Right atrium auricular region (tissue), 2 donors: ENCODE results near the gene ITGB3. TPM values are rescaled to one million over a fixed set of nuclear protein-coding genes. Genes with fewer than 3 reads are reported as not detected.

ENCODE experiments used
- DNase-seq: peaks from one replicate; pipeline ENCODE4 v3.0.0-alpha.2; 2019; ENCODE audit warnings: low spot score
- H3K27ac ChIP-seq, 2 donors: fragments of 200-600 bp; sonication (generic); 1 replicate in 1 of 2; 2 replicates in 1 of 2; pipeline ENCODE4 v1.5.1; 2016 to 2019
- H3K27me3 ChIP-seq, 2 donors: fragments of 200-600 bp; sonication (generic); one replicate each; pipeline versions ENCODE4 v1.5.1 to v1.6.0; 2017 to 2019
- H3K36me3 ChIP-seq: fragments of 200-600 bp; sonication (generic); one replicate; pipeline ENCODE4 v1.5.1; 2016
- H3K4me1 ChIP-seq, 2 donors: fragments of 200-600 bp; sonication (generic); one replicate each; pipeline versions ENCODE4 v1.5.1 to v1.6.0; 2017 to 2019
- H3K4me3 ChIP-seq, 2 donors: fragments of 200-600 bp; sonication (generic); 1 replicate in 1 of 2; 2 replicates in 1 of 2; pipeline ENCODE4 v1.5.1; 2017 to 2019; ENCODE audit warnings: mild to moderate bottlenecking in 1 of 2, moderate library complexity in 1 of 2
- H3K9me3 ChIP-seq, 2 donors: fragments of 200-600 bp; sonication (generic); one replicate each; pipeline ENCODE4 v1.5.1; 2019
- total RNA-seq, 2 donors: library from RNA; depleted of rRNA; stranded (reverse); fragments of >200 nt; gene quantifications; one replicate each; pipeline ENCODE4 v1.1.0, GENCODE V29; 2016
- TF ChIP-seq, protein P1 (sequence below), 2 donors: fragments of 200-600 bp; sonication (generic); IDR thresholded peaks; one replicate each; pipeline ENCODE4 v1.5.1; 2019; ENCODE audit warnings: antibody characterized with exemption in 2 of 2

ITGB3 gene
- total RNA-seq, 2 donors from 2014 or later = 3.0 to 13.6 TPM

DNA sequence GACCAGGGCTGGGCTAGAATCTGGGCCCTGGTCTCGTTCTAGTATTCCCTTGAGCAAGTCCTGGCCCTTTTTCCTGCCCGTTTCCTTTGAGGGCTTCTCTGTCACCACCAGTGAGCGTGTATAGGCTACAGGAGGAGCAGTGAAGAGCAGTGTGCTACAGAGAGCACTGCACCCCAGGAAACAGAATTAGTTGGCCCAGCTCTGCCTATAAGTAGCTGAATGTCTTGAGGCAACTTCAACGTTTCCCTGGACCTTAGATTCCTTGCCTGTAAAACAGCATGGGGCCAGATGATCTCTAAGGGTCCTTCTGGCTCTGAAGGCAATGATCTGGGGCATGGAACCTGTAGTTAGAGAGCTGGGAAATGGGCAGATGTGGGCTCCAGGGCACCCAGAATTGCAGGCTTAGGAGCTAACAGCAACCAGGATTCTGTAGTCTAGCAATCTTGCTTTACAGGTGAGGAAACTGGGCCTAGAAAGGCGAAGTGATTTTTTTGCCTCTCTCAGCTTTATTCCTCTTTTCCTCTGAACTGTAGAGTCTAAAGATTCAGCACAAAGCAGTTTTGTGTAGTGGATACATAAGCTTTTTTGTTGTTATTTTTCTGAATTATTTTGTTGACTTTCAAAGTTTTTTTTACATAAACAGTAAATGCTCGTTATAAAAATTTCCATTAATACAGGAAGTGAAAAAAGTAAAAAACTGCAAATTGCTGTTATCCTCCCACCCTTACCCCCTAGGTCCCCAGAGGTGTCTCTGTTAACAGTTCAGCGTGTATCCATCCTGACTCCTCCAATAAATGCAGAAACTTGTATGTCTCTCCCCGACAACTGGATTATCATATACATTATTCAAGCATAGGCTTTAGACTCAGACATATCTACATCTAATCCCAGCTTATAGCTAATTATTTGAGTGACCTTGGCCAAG lies 46.2 kb upstream of the ITGB3 start:
- H3K4me1 ChIP-seq = peaks cover 0 to 42% of the 10 kb centered on the region in 2 donors

GRCh38 chr17:47208744-47209488 lies 44.7 kb upstream of the ITGB3 start, which contains the start of gene MYL4:
Gene MYL4, plus strand, starts transcription at chr17:47209348. Its CDS starts 75 bp downstream, at chr17:47209423.
- TF ChIP-seq, protein P1, sequence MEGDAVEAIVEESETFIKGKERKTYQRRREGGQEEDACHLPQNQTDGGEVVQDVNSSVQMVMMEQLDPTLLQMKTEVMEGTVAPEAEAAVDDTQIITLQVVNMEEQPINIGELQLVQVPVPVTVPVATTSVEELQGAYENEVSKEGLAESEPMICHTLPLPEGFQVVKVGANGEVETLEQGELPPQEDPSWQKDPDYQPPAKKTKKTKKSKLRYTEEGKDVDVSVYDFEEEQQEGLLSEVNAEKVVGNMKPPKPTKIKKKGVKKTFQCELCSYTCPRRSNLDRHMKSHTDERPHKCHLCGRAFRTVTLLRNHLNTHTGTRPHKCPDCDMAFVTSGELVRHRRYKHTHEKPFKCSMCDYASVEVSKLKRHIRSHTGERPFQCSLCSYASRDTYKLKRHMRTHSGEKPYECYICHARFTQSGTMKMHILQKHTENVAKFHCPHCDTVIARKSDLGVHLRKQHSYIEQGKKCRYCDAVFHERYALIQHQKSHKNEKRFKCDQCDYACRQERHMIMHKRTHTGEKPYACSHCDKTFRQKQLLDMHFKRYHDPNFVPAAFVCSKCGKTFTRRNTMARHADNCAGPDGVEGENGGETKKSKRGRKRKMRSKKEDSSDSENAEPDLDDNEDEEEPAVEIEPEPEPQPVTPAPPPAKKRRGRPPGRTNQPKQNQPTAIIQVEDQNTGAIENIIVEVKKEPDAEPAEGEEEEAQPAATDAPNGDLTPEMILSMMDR (IDR thresholded peaks at IDR 0.05) = no peak
- Histone ChIP-seq H3K4me3 (peak within 1 kb of the TSS; percentile 52 to 67), H3K9me3 (no peaks in the 10 kb centered on the region), H3K36me3 (peaks cover 45% of the 10 kb centered on the region), H3K27me3 (no peaks in the 10 kb centered on the region), H3K4me1 (peaks cover 0 to 37% of the 10 kb centered on the region in 2 donors), H3K27ac (peak within 1 kb of the TSS; percentile 79 to 95)
- no peak for DNase-seq

More for the DNA sequence above, 46.2 kb upstream of the ITGB3 start:
- no peak overlapping the region for H3K4me3 ChIP-seq
- peaks cover 30% of the 10 kb centered on the region for H3K36me3 ChIP-seq
- H3K27me3 ChIP-seq = no peaks in the 10 kb centered on the region
- no peaks in the 10 kb centered on the region for H3K9me3 ChIP-seq
- TF ChIP-seq, protein P1 (IDR thresholded peaks at IDR 0.05) = no peak
- no peak for DNase-seq
- peak overlapping the region; percentile 84 to 95 for H3K27ac ChIP-seq

GRCh38 chr17:47209499-47209898 lies 44.1 kb upstream of the ITGB3 start:
- peak overlapping the region; percentile 52 to 67 for H3K4me3 ChIP-seq
- H3K9me3 ChIP-seq = no peaks in the 10 kb centered on the region
- H3K27ac ChIP-seq = peak overlapping the region; percentile 79 to 95
- H3K27me3 ChIP-seq = no peaks in the 10 kb centered on the region
- TF ChIP-seq, protein P1 (IDR thresholded peaks at IDR 0.05) = no peak
- peaks cover 50% of the 10 kb centered on the region for H3K36me3 ChIP-seq
- H3K4me1 ChIP-seq = peaks cover 0 to 31% of the 10 kb centered on the region in 2 donors
- no peak for DNase-seq

GRCh38 chr17:47210105-47210504 lies 43.5 kb upstream of the ITGB3 start:
- Histone ChIP-seq H3K36me3 (peaks cover 54% of the 10 kb centered on the region), H3K27ac (peak overlapping the region; percentile 79 to 95), H3K4me3 (peak overlapping the region; percentile 52 to 67), H3K9me3 (no peaks in the 10 kb centered on the region), H3K27me3 (no peaks in the 10 kb centered on the region), H3K4me1 (peaks cover 0 to 25% of the 10 kb centered on the region in 2 donors)
- TF ChIP-seq, protein P1 (IDR thresholded peaks at IDR 0.05) = no peak
- DNase-seq = no peak

- peaks cover 0 to 18% of the 10 kb centered on the region in 2 donors for H3K4me1 ChIP-seq
- no peaks in the 10 kb centered on the region for H3K27me3 ChIP-seq
- TF ChIP-seq, protein P1 (IDR thresholded peaks at IDR 0.05) = no peak
- H3K36me3 ChIP-seq = peaks cover 56% of the 10 kb centered on the region
- H3K9me3 ChIP-seq = no peaks in the 10 kb centered on the region
- no peak for DNase-seq
- H3K4me3 ChIP-seq = peak overlapping the region; percentile 52 to 67
- peak overlapping the region; percentile 79 to 95 for H3K27ac ChIP-seq
These were observed 42.8 kb upstream of the ITGB3 start for GRCh38 chr17:47210779-47211178.
